Immature natural killer cell (primary cell): ENCODE results near the gene XAB2. TPM values are rescaled to one million over a fixed set of nuclear protein-coding genes. Genes with fewer than 3 reads are reported as not detected.

Source experiments
- DNase-seq, 3 donors: peaks; one replicate each; pipeline ENCODE4 v3.0.0; 2022; ENCODE audit warnings: mixed read lengths in 1 of 3
- H3K27ac Mint-ChIP-seq, 6 donors: one replicate each; pipeline ENCODE4 v1.8.0; 2020; ENCODE audit warnings: mixed read lengths in 6 of 6, mild to moderate bottlenecking in 5 of 6, inconsistent platforms in 4 of 6, moderate library complexity in 3 of 6
- H3K27me3 Mint-ChIP-seq, 3 donors: one replicate each; pipeline ENCODE4 v1.8.0; 2020 to 2021; ENCODE audit warnings: low read depth in 3 of 3, mild to moderate bottlenecking in 3 of 3, mixed read lengths in 3 of 3, moderate library complexity in 3 of 3, inconsistent platforms in 1 of 3
- H3K36me3 Mint-ChIP-seq, 3 donors: one replicate each; pipeline ENCODE4 v1.8.0; 2020; ENCODE audit warnings: mixed read lengths in 3 of 3, inconsistent platforms in 2 of 3, mild to moderate bottlenecking in 2 of 3
- H3K4me1 Mint-ChIP-seq, 2 donors: one replicate each; pipeline ENCODE4 v1.8.0; 2020; ENCODE audit warnings: inconsistent platforms in 2 of 2, mild to moderate bottlenecking in 2 of 2, mixed read lengths in 2 of 2, moderate library complexity in 1 of 2
- H3K4me3 Mint-ChIP-seq, 5 donors: one replicate each; pipeline ENCODE4 v1.8.0; 2020; ENCODE audit warnings: mild to moderate bottlenecking in 5 of 5, mixed read lengths in 5 of 5, inconsistent platforms in 3 of 5, moderate library complexity in 3 of 5
- H3K9me3 Mint-ChIP-seq, 6 donors: one replicate each; pipeline ENCODE4 v1.8.0; 2020; ENCODE audit warnings: mild to moderate bottlenecking in 6 of 6, mixed read lengths in 6 of 6, inconsistent platforms in 4 of 6, moderate library complexity in 3 of 6
- polyA plus RNA-seq, 3 donors: library from polyadenylated mRNA; unstranded; fragments of 300-500 nt; fragmentation: Illumina TruSeq; gene quantifications; one replicate each; pipeline ENCODE4 v1.2.3, GENCODE V29; 2021

Gene XAB2
- polyA plus RNA-seq, 3 donors from 2014 or later = 5.5 to 13.3 (median 12.4) TPM

DNA sequence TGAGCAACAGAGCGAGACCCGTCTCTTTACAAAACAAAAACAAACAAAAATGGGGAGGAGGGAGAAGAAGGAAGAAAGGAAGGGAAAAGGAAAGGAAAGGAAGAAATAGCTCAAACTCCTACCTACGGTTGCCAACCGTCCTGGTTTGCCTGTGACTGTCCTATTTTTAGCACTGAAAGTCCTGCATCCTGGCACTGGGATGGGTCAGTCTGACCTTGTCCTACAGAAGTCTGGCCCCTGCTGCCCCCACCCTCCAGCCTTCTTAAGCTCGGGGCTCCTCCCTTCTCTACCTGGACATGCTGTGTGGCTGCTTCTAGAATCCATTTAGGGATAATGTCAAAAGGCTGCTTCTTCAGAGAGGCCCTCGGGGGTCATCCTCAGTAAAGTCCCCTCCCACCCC lies 6.3 kb upstream of the XAB2 start:
- Mint-ChIP-seq H3K9me3 (no peaks in the 10 kb centered on the region), H3K4me3 (peak overlapping the region; percentile 82 to 87 (median 83)), H3K27me3 (peaks cover 0 to 8% (median 0%) of the 10 kb centered on the region in 3 donors), H3K27ac (peak overlapping the region; percentile 56 to 93 (median 88)), H3K4me1 (peaks cover 44 to 49% of the 10 kb centered on the region in 2 donors), H3K36me3 (peaks cover 3 to 6% (median 4%) of the 10 kb centered on the region in 3 donors)
- no peak for DNase-seq

DNA sequence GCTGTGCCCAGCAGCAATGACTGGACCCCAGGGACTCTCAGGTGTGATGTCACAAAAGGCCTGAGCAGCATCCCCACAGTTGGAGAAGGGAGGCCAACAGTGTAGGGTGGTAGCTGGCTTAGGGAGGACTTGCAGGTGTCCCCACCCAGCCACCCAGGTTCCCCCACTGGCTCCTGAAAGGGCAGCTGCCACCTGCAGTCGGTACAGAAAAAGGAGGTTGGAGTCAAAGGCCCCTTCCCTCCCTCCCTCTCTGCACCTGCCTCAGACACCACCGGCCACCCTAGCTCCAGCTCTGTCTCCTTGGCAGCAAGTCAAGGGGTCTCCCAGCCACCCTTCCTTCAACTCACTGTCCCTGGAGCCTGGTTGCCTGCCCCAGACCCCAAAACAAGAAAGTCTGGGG lies 4.4 kb upstream of the XAB2 start, which contains the start of gene PCP2:
TSS of gene PCP2 (minus strand) at position 22 of the 400 bp plus-strand sequence. CDS start 262 bp downstream, outside the sequence.
- Mint-ChIP-seq H3K27ac (peak within 1 kb of the TSS in 2 of 6 donors; percentile 34 to 49), H3K9me3 (no peaks in the 10 kb centered on the region), H3K36me3 (peaks cover 0 to 6% (median 4%) of the 10 kb centered on the region in 3 donors), H3K4me3 (no peak within 1 kb of the TSS), H3K4me1 (peaks cover 46 to 50% of the 10 kb centered on the region in 2 donors), H3K27me3 (peaks cover 9 to 14% (median 11%) of the 10 kb centered on the region in 3 donors)
- no peak for DNase-seq

DNA sequence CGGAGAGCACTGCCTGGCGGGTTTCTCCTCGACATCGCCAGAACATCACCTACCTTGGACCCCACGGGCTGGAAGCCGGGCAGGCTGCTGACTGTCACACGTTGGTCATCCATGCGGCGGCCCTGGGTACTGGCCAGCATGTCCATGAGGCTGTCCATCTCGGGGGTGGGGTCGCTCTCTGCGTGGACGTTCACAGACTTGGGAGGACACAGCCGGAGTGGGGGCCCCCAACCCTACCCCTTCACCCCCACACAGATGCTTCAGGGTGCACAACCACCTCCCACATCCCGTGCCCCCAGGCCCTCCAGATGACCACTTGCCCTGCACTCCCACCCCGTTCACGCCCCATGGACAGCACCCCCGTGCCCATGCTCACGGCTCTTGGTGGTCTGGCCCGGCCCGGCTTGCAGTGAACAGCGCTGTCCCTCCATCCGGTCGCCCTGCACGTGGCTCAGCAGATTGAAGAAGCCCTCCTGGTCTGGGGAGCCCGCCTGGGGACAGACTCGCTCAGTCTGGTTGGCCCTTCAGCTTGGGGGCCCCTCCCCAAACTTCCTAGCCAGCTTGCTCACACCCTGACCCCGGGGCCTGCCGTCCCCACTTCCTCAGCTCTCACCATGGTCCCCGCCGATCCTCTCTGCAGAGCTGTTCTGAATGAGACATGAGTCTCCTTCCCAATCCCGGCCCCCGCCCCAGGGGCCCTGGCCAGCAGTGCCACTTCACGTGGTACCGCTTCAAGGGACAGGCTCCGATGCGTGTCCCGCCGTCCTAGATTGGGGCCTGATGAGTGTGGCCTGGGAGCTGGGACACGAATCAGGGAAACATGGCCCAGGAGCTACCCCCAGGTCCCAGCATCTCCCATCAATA lies 3.2 kb upstream of the XAB2 start:
- DNase-seq = no peak
- Mint-ChIP-seq H3K9me3 (no peaks in the 10 kb centered on the region), H3K36me3 (peaks cover 0 to 6% (median 4%) of the 10 kb centered on the region in 3 donors), H3K27me3 (peaks cover 11 to 16% (median 13%) of the 10 kb centered on the region in 3 donors), H3K4me1 (peaks cover 51 to 54% of the 10 kb centered on the region in 2 donors), H3K4me3 (no peak overlapping the region), H3K27ac (no peak overlapping the region)

DNA sequence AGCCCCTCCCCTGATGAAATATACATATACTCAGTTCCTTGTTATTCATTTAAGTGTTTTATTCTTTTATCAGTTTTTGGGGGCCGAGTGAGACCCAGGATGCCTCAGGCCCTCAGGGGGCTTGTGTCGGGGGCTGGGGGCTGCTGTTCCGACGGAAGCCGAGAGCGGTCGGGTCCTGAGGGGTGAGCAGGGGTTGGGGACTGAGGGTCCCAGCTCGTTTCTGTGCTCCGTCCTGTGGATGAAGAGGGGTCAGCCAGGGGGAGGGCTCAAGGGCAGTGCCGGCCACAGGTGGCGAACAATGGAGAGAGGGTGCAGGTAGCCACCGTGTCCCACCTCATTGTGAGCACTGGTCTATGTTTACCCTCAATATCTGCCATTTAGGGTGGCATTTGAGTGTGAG lies 2.2 kb upstream of the XAB2 start:
- no peak for DNase-seq
- Mint-ChIP-seq H3K27ac (peak overlapping the region in 1 of 6 donors; percentile 28), H3K4me3 (peak overlapping the region in 2 of 5 donors; percentile 38 to 46), H3K27me3 (peaks cover 11 to 13% (median 11%) of the 10 kb centered on the region in 3 donors), H3K9me3 (no peaks in the 10 kb centered on the region), H3K4me1 (peaks cover 50 to 55% of the 10 kb centered on the region in 2 donors), H3K36me3 (peaks cover 0 to 7% (median 6%) of the 10 kb centered on the region in 3 donors)

DNA sequence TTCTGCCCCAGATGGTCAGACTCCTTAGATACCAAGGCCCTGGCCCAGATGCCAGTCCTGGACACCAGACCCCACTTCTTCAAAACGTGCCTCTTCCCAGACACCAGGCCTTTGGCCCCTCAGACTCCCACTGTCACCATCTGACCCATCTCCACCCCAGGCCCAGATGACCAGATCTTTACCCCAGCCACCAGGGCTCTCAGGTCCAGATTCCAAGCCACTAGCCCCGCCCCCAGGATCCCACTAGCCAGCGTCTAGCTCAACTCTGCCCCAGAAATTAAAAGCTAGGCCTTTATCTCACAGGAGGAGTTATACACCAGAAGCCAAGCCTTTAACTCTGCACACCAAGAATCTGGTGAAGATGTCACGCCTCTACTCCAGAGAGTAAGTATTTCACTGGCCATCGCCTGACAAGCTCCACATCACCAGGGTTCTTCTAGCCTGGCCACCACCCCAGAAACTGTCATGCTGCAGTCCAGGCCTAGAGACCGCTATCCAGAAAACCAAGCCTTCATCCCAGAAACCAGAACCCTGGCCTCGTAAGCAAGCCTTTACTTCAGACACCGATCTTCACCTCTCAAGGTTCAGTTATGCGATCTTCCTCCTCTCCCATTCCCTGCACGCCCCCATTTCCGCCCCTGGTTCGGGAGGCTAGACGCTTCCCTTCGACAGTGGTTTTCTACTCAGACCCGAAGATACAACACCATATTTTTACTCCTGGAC lies 595 bp downstream of the XAB2 start:
- no peak for DNase-seq
- peak overlapping the region; percentile 90 to 100 (median 94) for H3K4me3 Mint-ChIP-seq
- H3K36me3 Mint-ChIP-seq = peaks cover 0 to 7% (median 6%) of the 10 kb centered on the region in 3 donors
- H3K4me1 Mint-ChIP-seq = peaks cover 36 to 45% of the 10 kb centered on the region in 2 donors
- peak overlapping the region; percentile 98 to 100 (median 99) for H3K27ac Mint-ChIP-seq
- H3K9me3 Mint-ChIP-seq = no peaks in the 10 kb centered on the region
- H3K27me3 Mint-ChIP-seq = peaks cover 9 to 16% (median 11%) of the 10 kb centered on the region in 3 donors

DNA sequence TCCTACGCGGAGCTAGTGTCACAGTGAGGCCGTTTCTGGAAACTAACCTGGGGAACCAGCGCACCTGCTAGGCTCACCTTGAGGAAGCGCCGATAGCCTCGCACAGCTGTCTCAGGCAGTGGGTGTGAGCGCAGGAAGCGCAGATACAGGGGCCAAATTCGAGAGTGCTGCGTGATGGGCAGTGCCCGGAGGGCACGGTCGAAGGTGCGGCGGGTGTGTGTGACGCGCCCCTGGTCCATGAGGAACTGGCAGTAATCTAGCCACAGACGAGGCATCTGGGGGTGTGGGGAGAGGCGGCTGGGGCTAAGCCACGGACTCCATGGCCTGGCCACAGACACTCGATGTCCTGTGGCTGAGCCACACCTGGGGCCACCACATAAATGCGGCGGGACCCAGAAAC lies 2.2 kb downstream of the XAB2 start:
- DNase-seq = no peak
- Mint-ChIP-seq H3K9me3 (no peaks in the 10 kb centered on the region), H3K27me3 (peaks cover 9 to 16% (median 11%) of the 10 kb centered on the region in 3 donors), H3K36me3 (peaks cover 4 to 14% (median 10%) of the 10 kb centered on the region in 3 donors), H3K27ac (no peak overlapping the region), H3K4me1 (peaks cover 36 to 50% of the 10 kb centered on the region in 2 donors), H3K4me3 (peak overlapping the region in 1 of 5 donors; percentile 21)

DNA sequence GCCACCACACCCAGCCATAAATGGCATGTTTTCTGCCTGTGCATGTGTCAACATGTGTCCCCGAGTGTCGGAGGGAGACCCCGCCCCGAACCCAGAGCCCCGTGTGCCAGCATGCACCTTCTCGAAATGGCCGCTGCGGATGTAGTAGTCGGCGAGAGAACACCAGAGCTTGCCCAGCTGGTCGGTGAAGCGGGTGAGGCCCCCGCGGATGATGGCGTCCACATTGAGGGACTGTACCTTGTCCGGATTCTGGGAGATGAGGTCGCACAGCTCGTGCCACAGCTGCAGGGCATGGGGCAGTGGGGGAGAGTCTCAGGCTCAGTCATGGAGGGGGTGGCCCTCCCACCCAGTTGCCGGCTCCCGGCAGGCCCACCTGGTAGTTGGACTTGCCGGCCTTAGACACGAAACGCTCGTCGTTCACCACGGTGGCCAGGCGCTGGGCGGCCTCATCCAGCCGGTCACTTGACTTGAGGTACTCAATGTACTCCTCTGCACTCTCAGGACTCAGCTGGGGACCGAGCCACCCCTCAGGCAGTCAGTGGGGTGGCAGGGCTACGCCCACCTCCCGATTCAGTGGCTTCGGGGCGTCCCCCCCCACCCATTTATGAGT lies 3.5 kb downstream of the XAB2 start:
- Mint-ChIP-seq H3K4me3 (no peak overlapping the region), H3K27ac (no peak overlapping the region), H3K9me3 (no peaks in the 10 kb centered on the region), H3K27me3 (peaks cover 9 to 16% (median 11%) of the 10 kb centered on the region in 3 donors), H3K4me1 (peaks cover 34 to 44% of the 10 kb centered on the region in 2 donors), H3K36me3 (peaks cover 11 to 23% (median 14%) of the 10 kb centered on the region in 3 donors)
- DNase-seq = no peak

DNA sequence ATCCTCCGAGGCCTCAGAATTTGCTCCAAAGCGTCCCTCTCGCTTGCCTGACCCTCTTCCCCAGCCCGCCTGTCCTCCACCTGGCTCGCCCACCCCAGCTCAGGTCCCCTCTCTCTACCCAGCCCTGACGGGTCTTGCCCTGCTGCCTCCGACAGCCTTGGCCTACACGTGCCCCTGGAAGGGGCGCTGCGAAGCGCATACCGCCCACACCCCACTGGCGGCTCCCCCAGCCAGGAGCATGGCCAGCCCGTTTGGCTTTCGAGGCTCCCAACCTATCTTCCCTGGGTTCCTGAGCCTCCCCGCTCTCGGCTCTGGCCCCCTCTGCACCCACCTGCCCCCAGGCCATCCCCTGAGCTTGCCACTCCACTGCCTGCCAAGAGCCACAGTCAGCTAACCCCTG lies 4.5 kb downstream of the XAB2 start:
- H3K9me3 Mint-ChIP-seq = no peaks in the 10 kb centered on the region
- H3K36me3 Mint-ChIP-seq = peaks cover 11 to 23% (median 14%) of the 10 kb centered on the region in 3 donors
- peak overlapping the region in 1 of 6 donors; percentile 50 for H3K27ac Mint-ChIP-seq
- H3K4me3 Mint-ChIP-seq = no peak overlapping the region
- DNase-seq = no peak
- H3K4me1 Mint-ChIP-seq = peaks cover 23 to 34% of the 10 kb centered on the region in 2 donors
- peaks cover 8 to 16% (median 9%) of the 10 kb centered on the region in 3 donors for H3K27me3 Mint-ChIP-seq

DNA sequence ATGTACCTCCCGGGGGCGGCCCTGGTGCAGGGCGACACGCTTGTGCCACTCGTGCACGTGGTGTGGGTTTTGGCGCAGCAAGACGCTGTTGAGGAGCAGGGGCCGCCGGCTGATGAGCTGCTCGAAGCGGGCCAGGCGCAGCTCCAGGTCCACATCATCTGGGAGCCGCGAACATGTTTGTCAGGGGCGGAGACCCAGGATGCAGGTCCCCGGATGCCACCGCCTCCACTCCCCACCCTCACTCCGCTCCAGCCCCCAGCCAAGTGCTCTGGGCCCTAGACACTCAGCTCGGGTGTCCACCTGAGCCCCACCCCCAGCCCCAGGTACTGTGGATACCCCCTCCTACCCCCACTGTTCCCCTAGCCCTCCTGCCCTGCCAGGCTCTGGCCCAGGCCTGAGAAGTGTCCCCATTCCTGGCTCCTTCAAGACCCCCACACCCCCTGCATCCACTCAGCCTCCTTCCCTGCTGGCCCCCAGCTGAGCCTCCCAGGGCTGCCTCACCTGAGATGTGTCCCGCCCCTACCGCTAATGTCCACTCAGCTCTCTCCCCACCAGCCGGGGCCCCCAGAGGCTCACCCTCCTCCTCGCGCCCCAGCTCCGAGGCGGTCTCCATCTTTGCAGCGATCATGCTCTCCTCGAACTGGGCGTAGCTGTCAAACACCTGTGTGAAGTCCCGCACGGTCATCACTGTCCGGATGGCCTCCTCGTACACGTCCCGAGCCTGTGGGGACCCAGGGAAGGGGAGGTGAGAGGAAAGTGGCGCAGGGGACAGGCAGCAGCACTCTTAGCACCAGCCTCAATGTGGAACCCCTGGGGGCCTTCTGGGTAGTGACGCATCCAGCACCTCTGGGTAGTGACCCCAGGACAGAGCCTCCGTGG lies 5.4 kb downstream of the XAB2 start:
- H3K9me3 Mint-ChIP-seq = no peaks in the 10 kb centered on the region
- peaks cover 15 to 25% of the 10 kb centered on the region in 2 donors for H3K4me1 Mint-ChIP-seq
- DNase-seq = no peak
- no peak overlapping the region for H3K4me3 Mint-ChIP-seq
- H3K36me3 Mint-ChIP-seq = peaks cover 8 to 21% (median 11%) of the 10 kb centered on the region in 3 donors
- H3K27ac Mint-ChIP-seq = no peak overlapping the region
- peaks cover under 1 to 9% (median 2%) of the 10 kb centered on the region in 3 donors for H3K27me3 Mint-ChIP-seq

DNA sequence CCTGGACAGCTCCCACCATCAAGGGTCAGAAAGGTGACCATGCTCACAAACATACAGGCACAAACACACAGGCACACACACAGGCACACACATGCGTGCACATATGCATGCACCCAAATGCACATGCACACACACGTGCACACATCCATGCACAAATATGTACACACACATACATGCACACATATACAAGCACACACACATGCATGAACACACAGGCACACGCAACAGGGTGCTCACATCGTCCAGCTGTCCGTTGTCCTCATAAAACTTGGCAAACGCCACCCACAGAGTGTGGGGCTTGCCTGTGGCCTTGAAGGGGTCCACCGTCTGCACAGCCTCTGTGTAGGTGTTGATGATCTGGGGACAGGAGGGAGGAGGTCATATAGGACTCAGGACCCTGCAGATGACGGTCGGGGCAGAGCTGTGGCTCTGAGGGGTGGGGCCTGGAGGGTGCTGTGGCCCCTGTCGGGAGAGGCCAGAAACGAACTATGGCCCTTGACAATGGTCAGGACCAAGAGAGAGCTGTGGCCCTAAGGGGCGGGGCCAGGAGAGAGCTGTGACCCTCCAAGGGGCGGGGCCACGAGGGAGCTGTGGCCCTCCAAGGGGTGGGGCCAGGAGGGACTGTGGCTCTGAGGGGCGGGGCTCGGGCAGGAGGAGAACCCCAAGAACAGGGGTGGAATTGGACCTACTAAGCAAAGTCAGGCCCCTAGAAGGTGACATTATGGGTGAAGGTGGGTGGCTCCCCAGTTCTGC lies 6.2 kb downstream of the XAB2 start:
- no peak for DNase-seq
- H3K4me3 Mint-ChIP-seq = no peak overlapping the region
- no peak overlapping the region for H3K27ac Mint-ChIP-seq

DNA sequence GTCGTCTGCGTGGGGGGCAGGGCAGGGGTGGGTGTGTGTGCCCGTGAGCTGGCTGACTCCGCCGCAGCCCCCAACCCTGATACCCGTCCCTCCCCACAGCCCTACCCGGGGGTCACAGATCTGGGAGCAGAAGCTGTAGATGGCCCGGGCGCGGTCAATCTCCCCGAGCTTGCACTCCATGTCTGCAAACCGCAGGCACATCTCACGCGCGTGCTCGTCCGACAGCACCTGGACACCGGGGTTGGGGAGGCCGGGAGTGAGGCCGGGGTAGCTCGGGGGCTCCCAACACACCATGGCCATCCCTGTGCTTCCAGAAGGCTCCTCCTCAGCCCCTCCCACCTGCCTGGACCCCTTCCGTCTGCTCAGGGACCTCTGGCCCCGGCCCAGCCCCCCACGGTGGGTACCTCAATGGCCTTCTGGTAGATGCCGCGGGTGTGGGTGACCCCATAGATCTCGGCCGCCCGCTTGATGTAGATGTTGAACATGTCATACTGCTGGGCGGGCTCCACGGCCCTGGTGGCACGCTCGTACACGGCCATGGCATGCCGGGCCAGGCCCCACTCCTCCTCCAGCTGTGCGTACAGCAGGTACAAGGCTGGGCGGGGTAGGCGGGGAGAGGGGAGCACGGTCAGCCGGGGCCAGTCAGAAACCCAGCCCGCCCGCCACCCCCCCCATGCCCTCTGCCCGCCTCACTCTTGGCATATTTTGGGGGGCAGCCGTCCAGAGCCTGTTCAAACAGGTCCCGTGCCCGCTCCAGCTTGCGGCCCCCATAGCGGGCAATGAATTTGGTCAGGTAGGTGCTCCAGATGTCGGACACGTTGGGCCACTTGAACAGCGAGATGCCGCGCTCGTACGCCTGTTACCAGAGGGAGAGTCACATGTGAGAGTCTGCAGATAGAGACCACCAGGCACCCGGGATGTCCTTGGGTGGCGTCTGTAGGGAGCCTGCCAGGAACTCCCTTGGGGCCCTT lies 8.6 kb downstream of the XAB2 start:
- H3K36me3 Mint-ChIP-seq = peaks cover 17 to 21% (median 19%) of the 10 kb centered on the region in 3 donors
- no peak for DNase-seq
- peaks cover 0 to 5% of the 10 kb centered on the region in 2 donors for H3K4me1 Mint-ChIP-seq
- H3K4me3 Mint-ChIP-seq = no peak overlapping the region
- H3K27me3 Mint-ChIP-seq = peaks cover 0 to 3% (median 1%) of the 10 kb centered on the region in 3 donors
- H3K9me3 Mint-ChIP-seq = no peaks in the 10 kb centered on the region
- no peak overlapping the region for H3K27ac Mint-ChIP-seq

More for the DNA sequence above, 6.2 kb downstream of the XAB2 start:
- Mint-ChIP-seq H3K36me3 (peaks cover 17 to 24% (median 19%) of the 10 kb centered on the region in 3 donors), H3K9me3 (no peaks in the 10 kb centered on the region), H3K4me1 (peaks cover 6 to 17% of the 10 kb centered on the region in 2 donors), H3K27me3 (peaks cover 0 to 3% (median under 1%) of the 10 kb centered on the region in 3 donors)
